ENCODE results near the gene GOLGA7B. TPM values are rescaled to one million over a fixed set of nuclear protein-coding genes. Genes with fewer than 3 reads are reported as not detected.

GOLGA7B gene
- total RNA-seq, 1 experiment from 2014 or later, result 0.20 TPM

- Histone ChIP-seq H3K9me3 (peaks cover 3% of the 10 kb centered on the region; the same call in 1 of the 2 replicates), H3K27me3 (peaks cover 14% of the 10 kb centered on the region), H3K4me3 (no peak overlapping the region), H3K36me3 (no peaks in the 10 kb centered on the region)
- no peak for DNase-seq
These were observed 2.6 kb downstream of the GOLGA7B start for GRCh38 chr10:97852277-97852676.

GRCh38 chr10:97852840-97853405, 3.3 kb downstream of the GOLGA7B start:
- Histone ChIP-seq H3K27me3 (peaks cover 14% of the 10 kb centered on the region), H3K4me3 (no peak overlapping the region), H3K36me3 (no peaks in the 10 kb centered on the region), H3K9me3 (peaks cover 3% of the 10 kb centered on the region; the same call in 1 of the 2 replicates)
- DNase-seq, result no peak

GRCh38 chr10:97854743-97855142, 5.1 kb downstream of the GOLGA7B start:
- DNase-seq, result no peak
- peaks cover 3% of the 10 kb centered on the region; the same call in 1 of the 2 replicates for H3K9me3 ChIP-seq
- H3K27me3 ChIP-seq, result peaks cover 8% of the 10 kb centered on the region; the same call in 1 of the 2 replicates
- no peaks in the 10 kb centered on the region for H3K36me3 ChIP-seq
- no peak overlapping the region for H3K4me3 ChIP-seq

GRCh38 chr10:97858001-97858439, 8.4 kb downstream of the GOLGA7B start:
- Histone ChIP-seq H3K36me3 (no peaks in the 10 kb centered on the region), H3K4me3 (no peak overlapping the region), H3K9me3 (peaks cover 3% of the 10 kb centered on the region; the same call in 1 of the 2 replicates), H3K27me3 (peaks cover 8% of the 10 kb centered on the region; the same call in 1 of the 2 replicates)
- DNase-seq, result no peak

- H3K4me3 ChIP-seq, result no peak overlapping the region
- H3K27me3 ChIP-seq, result peaks cover 4% of the 10 kb centered on the region; the same call in 1 of the 2 replicates
- no peaks in the 10 kb centered on the region for H3K36me3 ChIP-seq
- peak; percentile 94 for DNase-seq
- H3K9me3 ChIP-seq, result peaks cover 3% of the 10 kb centered on the region; the same call in 1 of the 2 replicates
These were observed 11.6 kb downstream of the GOLGA7B start for GRCh38 chr10:97861097-97861750.

GRCh38 chr10:97861924-97862323, 12.3 kb downstream of the GOLGA7B start:
- no peaks in the 10 kb centered on the region for H3K36me3 ChIP-seq
- H3K9me3 ChIP-seq, result no peaks in the 10 kb centered on the region
- no peak overlapping the region for H3K4me3 ChIP-seq
- no peaks in the 10 kb centered on the region for H3K27me3 ChIP-seq
- no peak for DNase-seq

GRCh38 chr10:97863808-97864207, 14.2 kb downstream of the GOLGA7B start:
- Histone ChIP-seq H3K4me3 (no peak overlapping the region), H3K36me3 (no peaks in the 10 kb centered on the region), H3K27me3 (no peaks in the 10 kb centered on the region), H3K9me3 (no peaks in the 10 kb centered on the region)
- no peak for DNase-seq

- Histone ChIP-seq H3K27me3 (no peaks in the 10 kb centered on the region; the same call in 1 of the 2 replicates), H3K9me3 (no peaks in the 10 kb centered on the region), H3K36me3 (no peaks in the 10 kb centered on the region), H3K4me3 (no peak overlapping the region)
- no peak for DNase-seq
These were observed 15.8 kb downstream of the GOLGA7B start for GRCh38 chr10:97865488-97865887.

GRCh38 chr10:97866524-97867219, 17.0 kb downstream of the GOLGA7B start:
- H3K36me3 ChIP-seq, result no peaks in the 10 kb centered on the region
- H3K27me3 ChIP-seq, result no peaks in the 10 kb centered on the region; the same call in 1 of the 2 replicates
- no peak for DNase-seq
- H3K4me3 ChIP-seq, result no peak overlapping the region
- no peaks in the 10 kb centered on the region for H3K9me3 ChIP-seq

GRCh38 chr10:97867220-97867800, 17.7 kb downstream of the GOLGA7B start:
- DNase-seq, result no peak
- H3K36me3 ChIP-seq, result no peaks in the 10 kb centered on the region
- no peak overlapping the region for H3K4me3 ChIP-seq
- H3K27me3 ChIP-seq, result no peaks in the 10 kb centered on the region; the same call in 1 of the 2 replicates
- H3K9me3 ChIP-seq, result no peaks in the 10 kb centered on the region

GRCh38 chr10:97868134-97868685, 18.6 kb downstream of the GOLGA7B start:
- no peaks in the 10 kb centered on the region for H3K36me3 ChIP-seq
- DNase-seq, result no peak
- H3K9me3 ChIP-seq, result no peaks in the 10 kb centered on the region
- no peak overlapping the region for H3K4me3 ChIP-seq
- H3K27me3 ChIP-seq, result no peaks in the 10 kb centered on the region; the same call in 1 of the 2 replicates

- H3K4me3 ChIP-seq, result no peak overlapping the region
- no peaks in the 10 kb centered on the region; the same call in 1 of the 2 replicates for H3K27me3 ChIP-seq
- no peaks in the 10 kb centered on the region for H3K36me3 ChIP-seq
- H3K9me3 ChIP-seq, result no peaks in the 10 kb centered on the region
- DNase-seq, result peak; percentile 96
These were observed 19.7 kb downstream of the GOLGA7B start for GRCh38 chr10:97869091-97870042.

- no peak for DNase-seq
- H3K36me3 ChIP-seq, result no peaks in the 10 kb centered on the region
- H3K9me3 ChIP-seq, result no peaks in the 10 kb centered on the region
- no peaks in the 10 kb centered on the region; the same call in 1 of the 2 replicates for H3K27me3 ChIP-seq
- no peak overlapping the region for H3K4me3 ChIP-seq
These were observed 21.3 kb downstream of the GOLGA7B start for GRCh38 chr10:97870990-97871389.

- Histone ChIP-seq H3K36me3 (no peaks in the 10 kb centered on the region), H3K9me3 (no peaks in the 10 kb centered on the region), H3K27me3 (no peaks in the 10 kb centered on the region; the same call in 1 of the 2 replicates), H3K4me3 (no peak overlapping the region)
- no peak for DNase-seq
These were observed 23.9 kb downstream of the GOLGA7B start for GRCh38 chr10:97873569-97873968.

- H3K4me3 ChIP-seq, result no peak overlapping the region
- no peaks in the 10 kb centered on the region; the same call in 1 of the 2 replicates for H3K27me3 ChIP-seq
- no peak for DNase-seq
- no peaks in the 10 kb centered on the region for H3K9me3 ChIP-seq
- no peaks in the 10 kb centered on the region for H3K36me3 ChIP-seq
These were observed 24.7 kb downstream of the GOLGA7B start for GRCh38 chr10:97874332-97874731.

- Histone ChIP-seq H3K4me3 (no peak overlapping the region), H3K27me3 (no peaks in the 10 kb centered on the region), H3K9me3 (no peaks in the 10 kb centered on the region), H3K36me3 (no peaks in the 10 kb centered on the region)
- DNase-seq, result peak; percentile 43
These were observed 25.7 kb downstream of the GOLGA7B start for GRCh38 chr10:97875391-97875790.

Data from MG63 (cell line).